Measurements from ENCODE around the gene TBX1. TPM values are rescaled to one million over a fixed set of nuclear protein-coding genes. Genes with fewer than 3 reads are reported as not detected.

Gene TBX1
- total RNA-seq, 2 experiments from 2014 or later = not detected

- H3K36me3 Mint-ChIP-seq = peaks cover 3% of the 10 kb centered on the region
- POLR2A ChIA-PET = no interaction called here
- intact Hi-C loops (cut with micrococcal nuclease) = no loop called here
- CTCF ChIA-PET = no interaction called here
- no peak overlapping the region for H3K4me3 Mint-ChIP-seq
- H3K27ac Mint-ChIP-seq = no peak overlapping the region
- H3K4me1 Mint-ChIP-seq (ENCODE audit: low read depth) = no peaks in the 10 kb centered on the region
- H3K27me3 Mint-ChIP-seq = no peaks in the 10 kb centered on the region
- no peaks in the 10 kb centered on the region for H3K9me3 Mint-ChIP-seq
- no peak for DNase-seq
Observed at GRCh38 chr22:19816372-19817119, 56.0 kb downstream of the TBX1 start.

Other genes with a start within 250 kb of the TBX1 start
- gene CLDN5, start 236.4 kb upstream of the TBX1 start, total RNA-seq = under 1 TPM; 0.17 to 0.31 TPM
- under 1 TPM; 0.41 to 0.43 TPM for gene SEPTIN5, start 46.3 kb upstream of the TBX1 start, total RNA-seq
- gene GP1BB, start 37.2 kb upstream of the TBX1 start, total RNA-seq = not detected
- gene GNB1L, start 94.1 kb downstream of the TBX1 start, total RNA-seq = 10 to 100 TPM; 11.3 to 12.3 TPM
- gene RTL10, start 94.1 kb downstream of the TBX1 start, total RNA-seq = 10 to 100 TPM; 11.5 to 13.5 TPM
- 10 to 100 TPM; 61.7 to 66.1 TPM for gene COMT, start 181.0 kb downstream of the TBX1 start, total RNA-seq
- 10 to 100 TPM; 23.3 to 23.4 TPM for gene TXNRD2, start 181.0 kb downstream of the TBX1 start, total RNA-seq